ENCODE results near the gene ZNF836.

ZNF836 gene

DNA sequence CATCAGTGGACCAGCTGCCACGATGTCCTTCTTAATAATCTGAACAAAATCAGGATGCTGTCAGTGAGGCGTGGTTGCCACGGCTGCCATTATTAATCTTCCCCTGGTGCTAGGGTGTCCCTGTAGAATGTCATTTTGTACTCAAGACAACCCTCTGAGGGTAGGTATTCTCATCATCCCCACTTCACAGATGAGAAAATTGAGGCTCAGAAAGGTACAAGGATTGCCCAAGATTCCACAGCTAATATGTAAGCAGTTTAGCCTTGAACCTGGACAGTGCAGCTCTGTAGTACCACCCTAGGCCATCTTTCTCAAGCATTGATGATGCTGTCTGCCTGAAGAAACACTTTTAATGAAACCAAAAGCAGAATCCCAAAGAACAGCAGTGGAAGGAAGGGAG, 26.5 kb upstream of the ZNF836 start:
- no peak for ATAC-seq (replicated peaks)
- H3K4me3 Mint-ChIP-seq, result no peak overlapping the region
- peaks cover 45 to 73% of the 10 kb centered on the region in 2 donors for H3K4me1 Mint-ChIP-seq (ENCODE audit: low read depth in 2 of 2)
- H3K36me3 Mint-ChIP-seq (ENCODE audit: insufficient read depth), result peaks cover 62% of the 10 kb centered on the region
- no peaks in the 10 kb centered on the region for H3K27me3 Mint-ChIP-seq
- H3K9me3 Mint-ChIP-seq, result no peaks in the 10 kb centered on the region
- no peak for DNase-seq
- H3K27ac Mint-ChIP-seq, result peak overlapping the region in 1 of 2 donors; percentile 35

GRCh38 chr19:52196256-52196967, 25.0 kb upstream of the ZNF836 start:
- Mint-ChIP-seq H3K4me1 (ENCODE audit: low read depth in 2 of 2) (peaks cover 55 to 77% of the 10 kb centered on the region in 2 donors), H3K27me3 (no peaks in the 10 kb centered on the region), H3K4me3 (no peak overlapping the region), H3K9me3 (no peaks in the 10 kb centered on the region), H3K36me3 (ENCODE audit: insufficient read depth) (peaks cover 59% of the 10 kb centered on the region), H3K27ac (no peak overlapping the region)
- DNase-seq (no peak), ATAC-seq (replicated peaks) (no peak)

DNA sequence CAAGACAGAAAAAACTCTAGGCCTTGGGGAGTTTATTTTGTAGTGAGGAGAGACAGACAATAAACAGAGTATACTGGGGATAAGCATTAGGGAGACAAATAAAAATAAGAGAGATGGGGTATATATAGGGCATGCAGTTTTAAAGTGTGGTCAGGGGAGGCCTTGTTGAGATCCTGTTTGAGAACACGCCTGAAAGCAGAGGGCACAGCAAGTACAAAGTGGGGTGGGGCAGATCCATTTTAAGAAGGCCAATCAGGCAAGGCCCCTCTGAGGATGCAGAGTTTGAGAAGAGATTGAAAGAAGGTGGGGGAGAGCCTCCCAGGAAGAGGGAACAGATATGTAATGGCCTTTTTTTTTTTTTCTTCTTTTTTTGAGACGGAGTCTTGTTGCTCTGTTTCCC, 20.5 kb upstream of the ZNF836 start:
- H3K27ac Mint-ChIP-seq, result peak overlapping the region; percentile 47 to 100
- no peaks in the 10 kb centered on the region for H3K27me3 Mint-ChIP-seq
- peaks cover 61% of the 10 kb centered on the region for H3K36me3 Mint-ChIP-seq (ENCODE audit: insufficient read depth)
- H3K9me3 Mint-ChIP-seq, result no peaks in the 10 kb centered on the region
- ATAC-seq (replicated peaks), result no peak
- peaks cover 44 to 58% of the 10 kb centered on the region in 2 donors for H3K4me1 Mint-ChIP-seq (ENCODE audit: low read depth in 2 of 2)
- peak overlapping the region; percentile 97 for H3K4me3 Mint-ChIP-seq
- no peak for DNase-seq

GRCh38 chr19:52191389-52191788, 20.0 kb upstream of the ZNF836 start:
- Mint-ChIP-seq H3K4me1 (ENCODE audit: low read depth in 2 of 2) (peaks cover 41 to 55% of the 10 kb centered on the region in 2 donors), H3K4me3 (peak overlapping the region; percentile 97), H3K27ac (peak overlapping the region; percentile 100), H3K27me3 (no peaks in the 10 kb centered on the region), H3K9me3 (no peaks in the 10 kb centered on the region), H3K36me3 (ENCODE audit: insufficient read depth) (peaks cover 57% of the 10 kb centered on the region)
- ATAC-seq (replicated peaks) (no peak), DNase-seq (no peak)

GRCh38 chr19:52190487-52191293, 19.3 kb upstream of the ZNF836 start:
- no peaks in the 10 kb centered on the region for H3K27me3 Mint-ChIP-seq
- peaks cover 41 to 48% of the 10 kb centered on the region in 2 donors for H3K4me1 Mint-ChIP-seq (ENCODE audit: low read depth in 2 of 2)

GRCh38 chr19:52189735-52190486, 18.5 kb upstream of the ZNF836 start, which contains the start of gene PPP2R1A:
TSS of gene PPP2R1A (plus strand) at chr19:52190052. CDS start at chr19:52190097, 45 bp downstream.
- no peaks in the 10 kb centered on the region for H3K9me3 Mint-ChIP-seq
- H3K27me3 Mint-ChIP-seq, result no peaks in the 10 kb centered on the region
- peaks cover 34 to 44% of the 10 kb centered on the region in 2 donors for H3K4me1 Mint-ChIP-seq (ENCODE audit: low read depth in 2 of 2)
- H3K36me3 Mint-ChIP-seq (ENCODE audit: insufficient read depth), result peaks cover 46% of the 10 kb centered on the region
- peak within 1 kb of the TSS; percentile 97 for H3K4me3 Mint-ChIP-seq
- H3K27ac Mint-ChIP-seq, result peak within 1 kb of the TSS; percentile 100
- ATAC-seq (replicated peaks), result peak; percentile 85
- DNase-seq, result peak; percentile 97 to 98 (median 97)

More at GRCh38 chr19:52190487-52191293, 19.3 kb upstream of the ZNF836 start:
- Mint-ChIP-seq H3K36me3 (ENCODE audit: insufficient read depth) (peaks cover 50% of the 10 kb centered on the region), H3K27ac (peak overlapping the region; percentile 100), H3K4me3 (peak overlapping the region; percentile 97), H3K9me3 (no peaks in the 10 kb centered on the region)
- DNase-seq, result no peak
- ATAC-seq (replicated peaks), result no peak

DNA sequence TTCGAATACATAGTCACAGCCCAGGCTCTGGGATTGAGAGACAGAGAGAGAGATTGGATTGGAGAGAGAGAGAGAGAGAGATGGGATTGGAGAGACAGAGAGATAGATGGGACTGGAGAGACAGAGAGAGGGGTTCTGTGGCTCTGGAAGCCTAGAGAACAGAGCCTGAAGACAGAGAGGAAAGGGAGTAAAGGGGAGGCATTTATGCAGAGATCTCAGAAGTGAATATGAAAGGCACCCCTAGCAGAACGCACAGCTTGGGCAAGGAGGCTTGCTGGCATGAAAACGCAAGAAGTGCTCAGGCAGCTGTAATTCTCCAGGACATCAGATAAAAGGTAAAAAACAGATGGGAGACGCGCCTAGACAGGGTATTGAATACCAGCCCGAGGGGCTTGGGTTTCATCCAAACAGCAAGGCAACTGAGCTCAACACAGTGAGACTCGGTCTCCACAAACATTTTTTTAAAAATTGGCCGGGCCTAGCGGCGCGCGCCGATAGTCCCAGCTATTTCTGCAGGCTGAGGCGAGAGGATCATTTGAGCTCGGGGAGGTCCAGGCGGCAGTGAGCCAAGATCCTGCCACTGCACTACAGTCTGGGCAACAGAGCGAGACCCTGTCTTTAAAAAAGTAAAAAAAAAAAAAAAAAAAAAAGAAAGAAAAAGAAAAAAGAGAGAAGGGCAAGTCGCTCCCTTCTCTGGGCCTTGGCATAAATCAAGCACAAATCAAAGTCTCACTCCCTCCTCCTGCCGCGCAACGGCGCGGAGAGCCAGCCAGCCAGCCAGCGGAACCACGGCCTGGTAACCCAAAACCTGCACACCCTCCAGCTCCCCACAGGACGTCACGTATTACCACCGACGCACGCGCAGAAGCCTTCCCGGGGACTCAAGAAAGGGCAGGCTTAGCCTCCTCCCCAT, 17.7 kb upstream of the ZNF836 start:
- Mint-ChIP-seq H3K27me3 (no peaks in the 10 kb centered on the region), H3K4me3 (peak overlapping the region; percentile 97), H3K9me3 (no peaks in the 10 kb centered on the region), H3K27ac (peak overlapping the region; percentile 100), H3K36me3 (ENCODE audit: insufficient read depth) (peaks cover 39% of the 10 kb centered on the region), H3K4me1 (ENCODE audit: low read depth in 2 of 2) (peaks cover 26 to 36% of the 10 kb centered on the region in 2 donors)
- DNase-seq (no peak), ATAC-seq (replicated peaks) (no peak)

DNA sequence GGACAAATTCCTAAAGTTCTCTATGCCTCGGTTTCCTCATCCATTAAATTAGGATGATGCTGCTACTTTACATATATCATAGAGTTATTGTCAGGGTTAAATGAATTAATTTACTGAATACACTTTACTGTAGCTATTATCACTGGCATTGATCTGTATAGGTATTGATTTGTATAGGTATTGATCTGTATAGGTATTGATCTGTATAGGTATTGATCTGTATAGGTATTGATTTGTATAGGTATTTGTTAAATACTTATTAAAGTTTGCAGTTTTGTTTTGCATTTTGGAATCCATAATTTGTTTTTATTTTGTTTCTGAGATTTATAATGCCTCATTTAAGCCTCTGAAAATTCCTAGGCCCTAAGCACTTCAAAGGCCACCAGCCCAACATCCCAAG, 16.0 kb upstream of the ZNF836 start:
- Mint-ChIP-seq H3K36me3 (ENCODE audit: insufficient read depth) (peaks cover 25% of the 10 kb centered on the region), H3K27ac (no peak overlapping the region), H3K27me3 (no peaks in the 10 kb centered on the region), H3K9me3 (no peaks in the 10 kb centered on the region), H3K4me3 (no peak overlapping the region), H3K4me1 (ENCODE audit: low read depth in 2 of 2) (peaks cover 17 to 23% of the 10 kb centered on the region in 2 donors)
- ATAC-seq (replicated peaks), result no peak
- DNase-seq, result no peak

- H3K27ac Mint-ChIP-seq, result peak overlapping the region; percentile 5 to 91
- no peak for ATAC-seq (replicated peaks)
- no peaks in the 10 kb centered on the region for H3K36me3 Mint-ChIP-seq (ENCODE audit: insufficient read depth)
- H3K4me3 Mint-ChIP-seq, result peak overlapping the region in 1 of 2 donors; percentile 61
- H3K27me3 Mint-ChIP-seq, result no peaks in the 10 kb centered on the region
- peaks cover 2 to 7% of the 10 kb centered on the region in 2 donors for H3K4me1 Mint-ChIP-seq (ENCODE audit: low read depth in 2 of 2)
- no peak for DNase-seq
- H3K9me3 Mint-ChIP-seq, result no peaks in the 10 kb centered on the region
Measured at GRCh38 chr19:52176574-52176973, 5.2 kb upstream of the ZNF836 start.

DNA sequence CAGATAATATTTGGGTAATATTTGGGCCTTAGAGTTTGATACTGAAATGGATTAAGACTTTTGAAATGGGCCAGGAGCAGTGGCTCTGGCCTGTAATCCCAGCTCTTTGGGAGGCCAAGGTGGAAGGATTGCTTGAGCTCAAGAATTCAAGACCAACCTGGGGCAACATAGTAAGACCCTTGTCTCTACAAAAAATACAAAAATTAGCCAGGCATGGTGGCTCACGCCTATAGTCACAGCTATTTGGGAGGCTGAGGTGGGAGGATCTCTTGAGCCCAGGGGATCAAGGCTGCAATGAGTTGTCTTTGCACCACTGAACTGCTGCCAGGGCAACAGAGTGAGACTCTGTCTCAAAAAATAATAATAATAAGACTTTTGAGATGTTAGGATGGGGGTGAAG, 926 bp upstream of the ZNF836 start:
- peak overlapping the region in 1 of 2 donors; percentile 95 for H3K27ac Mint-ChIP-seq
- H3K4me1 Mint-ChIP-seq (ENCODE audit: low read depth in 2 of 2), result peaks cover 19 to 30% of the 10 kb centered on the region in 2 donors

DNA sequence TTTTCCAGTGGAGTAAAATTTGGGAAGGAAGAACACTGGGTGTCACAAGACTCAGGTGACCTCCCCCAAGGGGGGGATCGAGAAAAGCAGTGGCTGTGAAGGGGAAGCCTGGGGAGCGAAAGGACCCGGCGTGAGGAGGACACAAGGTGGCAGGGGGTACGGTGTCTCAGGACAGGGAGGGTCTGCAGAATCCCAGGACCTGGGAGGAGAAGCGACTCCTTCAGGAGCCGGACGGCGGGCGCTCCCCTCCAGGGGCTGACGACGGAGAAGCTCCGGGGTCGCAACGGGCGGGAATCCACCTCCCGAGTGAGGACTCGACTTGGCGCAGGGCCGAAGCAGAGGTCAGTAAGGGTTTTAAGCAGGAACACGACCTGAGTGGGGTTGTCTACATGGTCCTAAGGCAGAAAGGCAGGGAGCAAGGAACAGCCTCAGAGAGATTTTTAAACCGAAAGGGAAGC, 529 bp downstream of the ZNF836 start:
- peak overlapping the region; percentile 91 to 100 for H3K4me3 Mint-ChIP-seq
- peaks cover 17 to 27% of the 10 kb centered on the region in 2 donors for H3K4me1 Mint-ChIP-seq (ENCODE audit: low read depth in 2 of 2)
- DNase-seq (no peak), ATAC-seq (replicated peaks) (peak; percentile 17)
- H3K27me3 Mint-ChIP-seq, result no peaks in the 10 kb centered on the region
- peaks cover 34% of the 10 kb centered on the region for H3K36me3 Mint-ChIP-seq (ENCODE audit: insufficient read depth)
- H3K9me3 Mint-ChIP-seq, result no peaks in the 10 kb centered on the region
- H3K27ac Mint-ChIP-seq, result peak overlapping the region; percentile 95 to 96

More for the DNA sequence above, 926 bp upstream of the ZNF836 start:
- DNase-seq (no peak), ATAC-seq (replicated peaks) (no peak)
- Mint-ChIP-seq H3K27me3 (no peaks in the 10 kb centered on the region), H3K4me3 (peak overlapping the region in 1 of 2 donors; percentile 100), H3K9me3 (no peaks in the 10 kb centered on the region), H3K36me3 (ENCODE audit: insufficient read depth) (peaks cover 25% of the 10 kb centered on the region)

DNA sequence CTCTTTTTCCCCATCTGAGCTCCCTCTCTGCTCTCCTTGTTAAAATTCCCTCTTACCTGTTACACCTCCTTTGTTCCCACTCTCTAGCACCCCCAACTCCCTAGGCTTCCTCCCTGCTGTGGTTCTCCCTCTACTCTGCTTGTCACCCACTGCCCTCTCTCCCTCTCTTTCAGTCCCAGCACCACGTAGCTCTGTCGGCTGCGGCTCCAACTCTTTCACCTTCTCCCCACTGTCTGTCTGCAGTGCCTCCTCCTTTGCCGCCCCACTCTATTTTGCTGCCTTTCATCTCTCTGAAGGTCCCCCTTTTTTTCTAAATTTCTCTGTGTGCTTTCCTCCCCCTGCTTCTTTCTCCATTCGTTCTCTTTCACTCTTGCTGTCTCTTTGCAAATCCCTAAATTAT, 1.1 kb downstream of the ZNF836 start:
- Mint-ChIP-seq H3K27ac (peak overlapping the region; percentile 95 to 96), H3K4me3 (peak overlapping the region; percentile 91 to 100), H3K27me3 (no peaks in the 10 kb centered on the region), H3K4me1 (ENCODE audit: low read depth in 2 of 2) (peaks cover 17 to 27% of the 10 kb centered on the region in 2 donors), H3K36me3 (ENCODE audit: insufficient read depth) (peaks cover 35% of the 10 kb centered on the region), H3K9me3 (no peaks in the 10 kb centered on the region)
- ATAC-seq (replicated peaks) (no peak), DNase-seq (no peak)

Data from effector memory CD8-positive, alpha-beta T cell (primary cell).